Activated CD4-positive, alpha-beta memory T cell treated with anti-CD3 and anti-CD28 coated beads for 36 hours (primary cell): ENCODE measurements around the gene NPC1L1. TPM values are rescaled to one million over a fixed set of nuclear protein-coding genes. Genes with fewer than 3 reads are reported as not detected.
"Not testable (repeated sequence)": the region's sequence is repeated elsewhere in the genome, so short reads cannot be mapped to it uniquely, and the experiment has no call there.

Experiments used
- CTCF ChIA-PET: fragments of 350-600 bp; sonication (Branson Sonifier 250); formaldehyde crosslinking; loops from one replicate; lab custom pipeline; 2021; ENCODE audit warnings: antibody characterized with exemption, inconsistent platforms; lab: Charles Lee
- POLR2A ChIA-PET: fragments of 350-600 bp; sonication (Branson Sonifier 250); formaldehyde crosslinking; loops from one replicate; lab custom pipeline; 2021; ENCODE audit warnings: antibody characterized with exemption; lab: Charles Lee
- DNase-seq: peaks from one replicate; pipeline ENCODE4 v3.0.0-alpha.2; 2020
- H3K27ac Mint-ChIP-seq: one replicate; pipeline ENCODE4 v1.8.0; 2021; ENCODE audit warnings: mixed read lengths
- H3K27me3 Mint-ChIP-seq: one replicate; pipeline ENCODE4 v1.8.0; 2021; ENCODE audit warnings: mixed read lengths
- H3K36me3 Mint-ChIP-seq: one replicate; pipeline ENCODE4 v1.8.0; 2021; ENCODE audit warnings: mixed read lengths
- H3K4me1 Mint-ChIP-seq: one replicate; pipeline ENCODE4 v1.8.0; 2021; ENCODE audit warnings: low read depth, mixed read lengths
- H3K4me3 Mint-ChIP-seq: one replicate; pipeline ENCODE4 v1.8.0; 2021; ENCODE audit warnings: mild to moderate bottlenecking, mixed read lengths
- H3K9me3 Mint-ChIP-seq: one replicate; pipeline ENCODE4 v1.8.0; 2021; ENCODE audit warnings: mixed read lengths
- intact Hi-C: fragments of 100-400 bp; cut with micrococcal nuclease; formaldehyde crosslinking; loops from one replicate; pipeline ENCODE4 v1.15.1; 2023
- total RNA-seq, 2 experiments: library from RNA; stranded (reverse); gene quantifications; one replicate each; pipeline ENCODE4 v1.2.3, GENCODE V29; 2021

NPC1L1 gene
- total RNA-seq, 2 experiments from 2014 or later, result 0.07 TPM; not detected in 1

DNA sequence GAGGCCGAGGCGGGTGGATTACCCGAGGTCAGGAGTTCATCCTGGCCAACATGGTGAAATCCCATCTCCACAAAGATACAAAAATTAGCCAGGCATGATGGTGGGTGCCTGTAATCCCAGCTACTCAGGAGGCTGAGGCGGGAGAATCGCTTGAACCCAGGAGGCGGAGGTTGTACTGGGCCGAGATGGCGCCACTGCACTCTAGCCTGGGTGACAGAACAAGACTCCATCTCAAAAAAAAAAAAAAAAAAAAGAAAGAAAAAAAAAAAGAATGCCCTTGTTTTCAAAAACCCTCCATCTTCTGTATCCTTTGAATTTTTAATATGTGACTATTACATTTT, 21.5 kb upstream of the NPC1L1 start:
- H3K9me3 Mint-ChIP-seq, intact Hi-C loops, CTCF ChIA-PET: not testable (repeated sequence)

DNA sequence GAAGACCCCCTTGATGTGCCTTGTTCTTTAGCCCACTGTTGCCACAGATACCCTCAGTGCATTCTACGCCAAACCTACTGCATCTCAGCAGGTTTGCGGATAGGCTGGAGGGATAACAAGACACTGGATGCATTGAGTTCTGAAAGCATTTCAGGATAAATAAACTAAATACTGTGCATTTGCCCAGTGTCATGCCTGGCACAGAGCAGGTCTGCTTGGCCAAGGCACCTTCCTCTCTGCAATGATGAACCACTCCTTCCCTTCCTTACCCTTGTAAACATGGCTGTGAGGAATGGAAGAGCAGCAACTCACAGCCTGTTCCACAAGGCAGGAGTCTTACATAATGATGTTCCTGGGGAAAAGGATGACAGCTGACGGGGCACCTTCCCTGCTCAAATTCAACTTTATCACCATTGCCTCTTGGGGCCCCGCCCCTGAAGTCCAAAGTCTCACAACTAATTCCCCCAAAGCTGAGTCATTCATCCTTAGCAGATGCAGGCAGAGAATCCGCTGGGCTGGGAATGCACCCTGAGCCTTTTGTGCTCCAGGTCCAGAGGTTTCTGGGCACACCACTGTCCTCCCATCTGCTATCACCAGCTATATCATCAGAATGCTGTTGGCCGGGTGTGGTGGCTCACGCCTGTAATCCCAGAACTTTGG, 21.0 kb upstream of the NPC1L1 start:
- H3K27ac Mint-ChIP-seq, result no peak overlapping the region
- H3K36me3 Mint-ChIP-seq, result peaks cover 20% of the 10 kb centered on the region
- ChIA-PET POLR2A (interaction anchor here (0.6 to 1.9 kb wide), 2 partner anchors 12 to 29 kb away, joined by 4 to 7 read pairs; partner anchors contain the start of gene DDX56), CTCF (no interaction called here)
- H3K4me1 Mint-ChIP-seq, result peaks cover 4% of the 10 kb centered on the region
- intact Hi-C loops, result no loop called here
- DNase-seq, result no peak
- no peak overlapping the region for H3K4me3 Mint-ChIP-seq
- no peaks in the 10 kb centered on the region for H3K9me3 Mint-ChIP-seq
- H3K27me3 Mint-ChIP-seq, result no peaks in the 10 kb centered on the region

More for the DNA sequence above, 21.5 kb upstream of the NPC1L1 start:
- not testable (repeated sequence) for DNase-seq, H3K27ac Mint-ChIP-seq, H3K4me3 Mint-ChIP-seq, H3K4me1 Mint-ChIP-seq, H3K27me3 Mint-ChIP-seq
- peaks cover 25% of the 10 kb centered on the region for H3K36me3 Mint-ChIP-seq
- POLR2A ChIA-PET, result interaction anchor here (0.6 kb wide), 1 partner anchor 30 kb away, joined by 4 read pairs; no protein-coding TSS in a partner anchor

DNA sequence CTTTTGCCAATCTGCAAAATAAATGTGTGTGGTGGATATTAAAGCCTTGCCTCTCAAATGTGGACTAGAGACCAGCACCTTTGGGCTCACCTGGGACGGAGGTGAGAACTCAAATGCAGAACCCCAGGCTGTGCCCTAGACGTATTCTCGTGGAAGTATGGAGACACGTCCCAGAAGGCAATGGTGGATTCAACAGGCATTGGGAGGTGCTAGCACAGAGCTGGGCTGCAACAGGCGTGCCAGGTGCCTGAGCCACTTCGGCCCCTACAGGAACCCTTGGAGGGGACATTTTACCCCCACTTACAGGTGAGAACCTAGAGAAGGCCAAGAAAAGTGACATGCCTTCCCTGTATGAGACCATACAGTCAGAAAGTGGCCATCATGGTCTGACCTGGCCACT, 20.4 kb upstream of the NPC1L1 start:
- intact Hi-C loops, result no loop called here
- no peak for DNase-seq
- Mint-ChIP-seq H3K27ac (no peak overlapping the region), H3K36me3 (peaks cover 17% of the 10 kb centered on the region), H3K4me1 (peaks cover 4% of the 10 kb centered on the region), H3K9me3 (no peaks in the 10 kb centered on the region), H3K27me3 (no peaks in the 10 kb centered on the region), H3K4me3 (no peak overlapping the region)
- POLR2A ChIA-PET, result interaction anchor here (1.9 kb wide), 1 partner anchor 12 kb away, joined by 7 read pairs; the partner anchor contains the start of gene DDX56
- CTCF ChIA-PET, result no interaction called here

DNA sequence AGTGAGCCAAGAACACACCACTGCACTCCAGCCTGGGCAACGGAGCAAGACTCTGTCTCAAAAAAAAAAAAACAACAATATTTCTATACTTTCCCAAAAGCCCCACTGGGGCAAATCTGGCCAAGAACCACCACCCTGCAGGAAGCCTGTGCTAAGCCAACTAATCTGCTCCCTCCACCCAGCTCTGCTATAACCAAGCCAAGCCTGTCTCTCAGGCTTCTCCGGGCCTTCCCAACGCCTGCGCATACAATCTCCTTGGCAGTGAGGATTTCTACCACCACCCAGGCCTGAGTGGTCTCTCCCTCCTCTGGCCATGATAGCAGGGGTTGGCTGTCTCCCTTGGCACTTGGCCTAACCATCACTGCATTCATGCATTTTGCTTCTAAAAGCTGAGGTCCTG, 18.4 kb upstream of the NPC1L1 start:
- Mint-ChIP-seq H3K36me3 (peaks cover 5% of the 10 kb centered on the region), H3K27ac (no peak overlapping the region), H3K27me3 (no peaks in the 10 kb centered on the region), H3K4me1 (no peaks in the 10 kb centered on the region), H3K9me3 (no peaks in the 10 kb centered on the region), H3K4me3 (no peak overlapping the region)
- ChIA-PET CTCF (no interaction called here), POLR2A (interaction anchor here (1.1 kb wide), 1 partner anchor 47 kb away, joined by 3 read pairs; the partner anchor contains the start of gene OGDH)
- no peak for DNase-seq
- intact Hi-C loops, result no loop called here

DNA sequence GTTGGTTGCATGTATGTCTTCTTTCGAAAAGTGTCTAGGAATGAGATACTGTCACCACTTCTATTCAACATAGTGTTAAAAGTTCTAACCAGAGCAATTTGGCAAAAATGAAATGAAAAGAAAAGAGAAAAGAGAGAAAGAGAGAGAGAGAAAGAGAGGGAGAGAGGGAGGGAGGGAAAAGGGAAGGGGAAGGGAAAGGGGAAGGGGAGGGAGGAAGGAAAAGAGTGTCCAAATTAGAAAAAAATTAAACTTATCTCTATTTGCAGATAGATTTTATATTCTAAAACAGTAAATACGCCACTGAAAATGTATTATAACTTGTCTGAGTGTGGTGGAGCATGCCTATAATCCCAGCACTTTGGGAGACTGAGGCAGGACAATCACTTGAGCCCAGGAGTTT, 16.4 kb upstream of the NPC1L1 start:
- ChIA-PET POLR2A (no interaction called here), CTCF (no interaction called here)
- Mint-ChIP-seq H3K9me3 (no peaks in the 10 kb centered on the region), H3K4me1 (no peaks in the 10 kb centered on the region), H3K27ac (no peak overlapping the region), H3K4me3 (no peak overlapping the region), H3K27me3 (no peaks in the 10 kb centered on the region), H3K36me3 (no peaks in the 10 kb centered on the region)
- DNase-seq, result no peak
- intact Hi-C loops, result no loop called here

DNA sequence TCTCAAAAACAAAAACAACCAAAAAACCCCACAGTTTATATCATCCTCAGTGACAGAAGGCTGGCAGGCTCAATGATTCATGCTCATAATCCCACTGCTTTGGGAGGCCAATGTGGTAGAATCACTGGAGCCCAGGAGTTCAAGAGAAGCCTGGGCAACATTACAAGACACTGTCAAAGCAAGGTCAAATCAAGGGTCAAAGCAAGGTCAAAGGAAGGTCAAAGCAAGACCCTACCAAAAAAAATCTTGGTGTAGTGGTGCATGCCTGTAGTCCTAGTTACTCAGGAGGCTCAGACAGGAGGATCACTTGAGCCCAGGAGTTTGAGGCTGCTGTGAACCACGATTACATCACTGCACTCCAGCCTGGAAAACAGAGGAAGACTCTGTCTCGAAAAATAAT, 14.2 kb upstream of the NPC1L1 start:
- no peaks in the 10 kb centered on the region for H3K9me3 Mint-ChIP-seq
- CTCF ChIA-PET, result interaction anchor here (1.3 to 1.4 kb wide), 2 partner anchors 11 to 18 kb away, joined by 3 to 5 read pairs; partner anchors contain the start of gene DDX56
- intact Hi-C loops, result no loop called here
- H3K27me3 Mint-ChIP-seq, result peaks cover 1% of the 10 kb centered on the region
- DNase-seq, result no peak
- no peak overlapping the region for H3K4me3 Mint-ChIP-seq
- H3K36me3 Mint-ChIP-seq, result no peaks in the 10 kb centered on the region
- POLR2A ChIA-PET, result no interaction called here
- no peak overlapping the region for H3K27ac Mint-ChIP-seq
- H3K4me1 Mint-ChIP-seq, result no peaks in the 10 kb centered on the region

DNA sequence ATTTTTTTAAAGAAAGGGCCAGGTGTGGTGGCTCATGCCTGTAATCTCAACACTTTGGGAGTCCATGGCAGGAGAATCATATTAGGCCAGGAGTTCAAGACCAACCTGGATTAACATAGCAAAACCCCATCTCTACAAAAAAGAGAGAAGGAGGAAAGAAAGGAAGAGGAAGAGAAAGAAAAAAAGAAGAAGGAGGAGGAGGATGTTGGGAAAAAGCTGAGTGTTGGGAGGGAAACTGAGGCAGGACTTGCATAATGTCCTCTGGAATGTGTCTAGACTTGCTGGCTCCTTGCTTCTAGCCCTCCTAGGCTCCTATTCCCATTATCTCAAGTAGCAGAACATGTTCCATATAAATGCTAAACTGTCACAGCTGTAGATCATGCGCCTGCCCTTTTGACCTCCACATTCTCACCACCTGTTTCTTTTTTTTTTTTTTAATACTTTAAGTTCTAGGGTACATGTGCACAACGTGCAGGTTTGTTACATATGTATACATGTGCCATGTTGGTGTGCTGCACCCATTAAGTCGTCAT, 11.4 kb upstream of the NPC1L1 start:
- peaks cover 11% of the 10 kb centered on the region for H3K4me1 Mint-ChIP-seq
- H3K4me3 Mint-ChIP-seq, POLR2A ChIA-PET, H3K27me3 Mint-ChIP-seq, DNase-seq, intact Hi-C loops, H3K27ac Mint-ChIP-seq, H3K9me3 Mint-ChIP-seq, H3K36me3 Mint-ChIP-seq: not testable (repeated sequence)
- CTCF ChIA-PET, result interaction anchor here (0.5 to 1.3 kb wide), 2 partner anchors 13 to 192 kb away, joined by 3 to 5 read pairs; no protein-coding TSS in a partner anchor

DNA sequence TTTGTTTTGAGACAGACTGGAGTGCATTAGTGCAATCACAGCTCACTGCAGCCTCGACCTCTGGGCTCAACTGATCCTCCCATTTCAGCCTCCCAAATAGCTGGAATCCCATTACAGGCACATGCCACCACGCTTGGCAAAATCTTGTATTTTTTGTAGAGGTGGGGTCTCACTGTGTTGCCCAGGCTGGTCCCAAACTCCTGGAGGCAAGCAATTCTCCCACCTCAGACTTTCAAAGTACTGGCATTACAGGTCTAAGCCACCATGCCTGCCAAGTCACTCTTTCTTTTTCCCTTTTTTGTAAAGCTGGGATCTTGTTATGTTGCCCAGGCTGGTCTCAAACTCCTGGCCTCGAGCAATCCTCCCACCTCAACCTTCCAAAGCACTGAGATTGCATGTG, 8.3 kb upstream of the NPC1L1 start:
- Mint-ChIP-seq H3K9me3 (no peaks in the 10 kb centered on the region), H3K36me3 (no peaks in the 10 kb centered on the region), H3K4me1 (peaks cover 11% of the 10 kb centered on the region), H3K27ac (no peak overlapping the region), H3K4me3 (no peak overlapping the region), H3K27me3 (peaks cover 1% of the 10 kb centered on the region)
- CTCF ChIA-PET, result interaction anchor here (1.6 to 3.9 kb wide), 2 partner anchors 15 kb away, joined by 7 to 25 read pairs; no protein-coding TSS in a partner anchor
- intact Hi-C loops, result no loop called here
- no peak for DNase-seq
- POLR2A ChIA-PET, result no interaction called here

DNA sequence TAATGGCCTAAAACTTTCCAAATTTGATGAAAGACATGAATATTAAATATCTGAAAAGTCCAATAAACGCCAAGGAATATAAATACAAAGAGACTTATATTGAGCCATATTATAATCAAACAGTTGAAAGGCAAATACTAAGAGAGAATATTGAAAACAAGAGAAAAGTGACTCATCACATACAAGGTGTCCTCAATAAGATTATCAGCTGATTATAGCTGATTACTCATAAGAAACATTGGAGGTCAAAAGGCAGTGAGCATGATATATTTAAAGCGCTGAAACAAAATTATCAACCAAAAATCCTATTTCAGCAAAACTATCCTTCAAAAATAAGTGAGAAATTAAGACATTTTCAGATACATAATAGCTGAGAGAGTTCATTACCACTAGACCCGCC, 7.8 kb upstream of the NPC1L1 start:
- H3K4me3 Mint-ChIP-seq, result no peak overlapping the region
- no peak overlapping the region for H3K27ac Mint-ChIP-seq
- no peaks in the 10 kb centered on the region for H3K9me3 Mint-ChIP-seq
- intact Hi-C loops, result no loop called here
- ChIA-PET CTCF (interaction anchor here (0.6 to 3.9 kb wide), 3 partner anchors 14 to 316 kb away, joined by 4 to 25 read pairs (median 7); no protein-coding TSS in a partner anchor), POLR2A (interaction anchor here (0.6 to 0.7 kb wide), 3 partner anchors 366 to 761 kb away, joined by 3 to 4 read pairs (median 3); partner anchors contain the start of gene DBNL)
- peaks cover 1% of the 10 kb centered on the region for H3K27me3 Mint-ChIP-seq
- no peak for DNase-seq
- no peaks in the 10 kb centered on the region for H3K36me3 Mint-ChIP-seq
- peaks cover 11% of the 10 kb centered on the region for H3K4me1 Mint-ChIP-seq

DNA sequence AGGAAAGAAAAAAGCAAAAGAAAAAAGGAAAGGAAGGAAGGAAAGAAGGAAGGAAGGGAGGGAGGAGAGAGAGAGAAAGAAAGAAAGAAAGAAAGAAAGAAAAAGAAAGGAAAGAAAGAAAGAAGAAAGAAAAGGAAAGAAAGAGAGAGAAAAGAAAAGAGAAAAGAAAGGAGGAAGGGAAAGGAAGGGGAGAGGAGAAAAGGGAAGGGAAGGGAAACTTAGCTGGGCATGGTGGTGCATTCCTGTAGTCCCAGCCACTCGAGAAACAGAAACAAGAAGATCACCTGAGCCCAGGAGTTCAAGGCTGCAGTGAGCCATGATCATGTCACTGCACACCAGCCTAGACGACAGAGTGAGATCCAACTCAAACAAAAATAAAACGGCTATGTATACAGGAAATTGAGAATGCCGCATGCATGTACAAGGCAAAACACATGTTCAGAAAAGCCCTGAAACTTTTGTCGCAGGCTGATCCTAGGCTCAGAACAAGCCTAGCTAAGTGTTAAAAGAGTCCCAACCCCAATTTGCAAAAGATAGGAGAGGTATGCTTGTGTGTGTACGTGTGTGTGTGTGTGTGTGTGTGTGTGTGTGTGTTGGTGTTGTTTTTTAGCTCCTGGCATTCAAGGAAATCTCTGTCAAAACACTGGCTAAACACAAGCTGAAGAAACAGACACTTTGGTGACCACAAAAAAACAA, 6.6 kb upstream of the NPC1L1 start:
- Mint-ChIP-seq H3K9me3 (no peaks in the 10 kb centered on the region), H3K4me3 (no peak overlapping the region), H3K27me3 (peaks cover 1% of the 10 kb centered on the region), H3K36me3 (no peaks in the 10 kb centered on the region), H3K27ac (no peak overlapping the region), H3K4me1 (peaks cover 11% of the 10 kb centered on the region)
- DNase-seq, result no peak
- CTCF ChIA-PET, result interaction anchor here (0.5 to 3.9 kb wide), 3 partner anchors 13 to 115 kb away, joined by 3 to 25 read pairs (median 3); no protein-coding TSS in a partner anchor
- POLR2A ChIA-PET, result no interaction called here
- intact Hi-C loops, result no loop called here

DNA sequence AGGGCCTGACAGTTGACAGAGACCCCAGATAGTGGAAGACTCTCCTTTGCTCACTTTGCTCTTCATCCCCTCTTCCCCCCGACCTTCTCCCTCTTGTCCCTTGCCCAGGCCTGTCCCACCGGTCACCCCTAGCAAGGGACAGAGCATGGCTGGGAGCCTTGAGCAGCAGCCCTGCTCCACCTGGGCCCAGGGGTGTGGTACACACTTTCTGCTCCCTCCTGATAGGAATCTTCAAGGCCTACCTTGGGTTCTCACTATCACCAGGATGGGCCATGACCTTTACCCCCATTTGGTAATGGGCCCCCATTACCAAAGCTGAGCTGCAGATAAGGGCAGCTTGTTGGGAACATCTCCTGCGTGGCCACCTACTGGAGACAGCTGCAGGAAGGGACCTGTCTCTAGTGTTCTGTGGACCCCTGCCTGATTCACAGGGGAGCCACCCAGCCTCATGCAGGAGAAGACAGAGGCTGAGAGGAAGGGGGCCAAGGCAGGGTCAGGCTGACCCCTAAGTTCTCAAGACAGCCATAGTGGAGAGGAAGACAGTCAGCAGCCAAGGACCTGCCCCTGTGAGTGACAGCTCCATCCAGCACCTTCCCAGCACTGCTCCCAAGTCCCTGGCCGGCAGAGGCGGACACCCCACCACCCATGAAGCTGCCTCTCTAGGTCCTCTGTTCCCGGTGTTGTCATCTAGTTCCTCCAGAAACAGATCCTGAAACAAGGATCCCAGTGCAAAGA, 913 bp upstream of the NPC1L1 start:
- H3K9me3 Mint-ChIP-seq, result no peaks in the 10 kb centered on the region
- no peaks in the 10 kb centered on the region for H3K4me1 Mint-ChIP-seq
- no peaks in the 10 kb centered on the region for H3K36me3 Mint-ChIP-seq
- no peaks in the 10 kb centered on the region for H3K27me3 Mint-ChIP-seq
- no peak overlapping the region for H3K4me3 Mint-ChIP-seq
- DNase-seq, result no peak
- ChIA-PET POLR2A (no interaction called here), CTCF (interaction anchor here (0.5 to 0.8 kb wide), 2 partner anchors 7 to 23 kb away, joined by 3 read pairs; no protein-coding TSS in a partner anchor)
- no peak overlapping the region for H3K27ac Mint-ChIP-seq
- intact Hi-C loops, result no loop called here
